Right lobe of liver (tissue), 6 donors: ENCODE data around the gene KATNA1. TPM values are rescaled to one million over a fixed set of nuclear protein-coding genes. Genes with fewer than 3 reads are reported as not detected.

ENCODE experiments used
- ATAC-seq, 4 donors: fragments of 200-7000 bp; cut with Tn5 transposase; one replicate each; pipeline ENCODE4 v1.9.1; 2020; ENCODE audit warnings: mild to moderate bottlenecking in 4 of 4, moderate library complexity in 4 of 4
- DNase-seq, 3 donors: peaks; one replicate each; pipeline ENCODE4 v3.0.0-alpha.2; 2020
- H3K27ac ChIP-seq, 3 donors: fragments of 200-600 bp; one replicate each; pipeline ENCODE4 v1.8.0; 2022
- H3K27me3 ChIP-seq, 2 donors: fragments of 200-600 bp; one replicate each; pipeline ENCODE4 v1.8.0; 2022
- H3K36me3 ChIP-seq, 4 donors: fragments of 200-600 bp; sonication (generic) in 1 of 4; one replicate each; pipeline versions ENCODE4 v1.5.1 to v1.8.0; 2017 to 2022; ENCODE audit warnings: control low read depth in 1 of 4
- H3K4me1 ChIP-seq, 4 donors: fragments of 200-600 bp; sonication (generic) in 1 of 4; one replicate each; pipeline versions ENCODE4 v1.5.1 to v1.8.0; 2017 to 2022; ENCODE audit warnings: control low read depth in 1 of 4
- H3K4me3 ChIP-seq, 3 donors: fragments of 200-600 bp; one replicate each; pipeline ENCODE4 v1.8.0; 2022
- H3K9me3 ChIP-seq, 4 donors: fragments of 200-600 bp; sonication (generic) in 1 of 4; one replicate each; pipeline versions ENCODE4 v1.5.1 to v1.8.0; 2017 to 2022; ENCODE audit warnings: control low read depth in 1 of 4
- POLR2A ChIP-seq: fragments of 450-650 bp; IDR thresholded peaks from one replicate; pipeline ENCODE4 v1.6.1; 2017; ENCODE audit warnings: antibody characterized with exemption, mild to moderate bottlenecking
- WGBS: methylation state at CpG from one replicate; pipeline ENCODE4 v1.1.6; 2018; ENCODE audit warnings: low coverage, low lambda C conversion rate; ENCODE audit not compliant: insufficient coverage; ENCODE audit errors: missing lambda C conversion rate; 5-methylcytosine and 5-hydroxymethylcytosine counted together
- intact Hi-C, 2 donors: fragments of 100-400 bp; cut with DNase I; formaldehyde crosslinking; loops; one replicate each; pipeline versions ENCODE4 v1.11.2 to v1.14.1; 2022
- total RNA-seq, 6 experiments: library from RNA; depleted of rRNA in 2 of 6; stranded (reverse); fragments of >200 nt in 2 of 6; fragmentation: NEBNext Ultra II Directional in 3 of 6; extraction: Animal tissue kit (Norgen Biotek cat#: 25700) in 3 of 6; gene quantifications; one replicate each; pipeline versions ENCODE4 v1.1.0 to v1.2.4, GENCODE V29; 2016 to 2023
- TF ChIP-seq, protein P1 (sequence below), 4 donors: fragments of 200-600 bp in 3 of 4; fragments of 450-650 bp in 1 of 4; IDR thresholded peaks; one replicate each; pipeline versions ENCODE4 v1.5.1 to v1.8.0; 2016 to 2022; ENCODE audit warnings: antibody characterized with exemption in 4 of 4, mild to moderate bottlenecking in 2 of 4
- donor health status: DM: no; HTN: yes; CAD: no.
- donor health status: DM: no; HTN: no; CAD: no.
- donor health status: DM: no; HTN: no; CAD: no.
- donor health status: DM: no; HTN: yes; CAD: no.
- donor health status: DM: no; HTN: yes; CAD: no.

Gene KATNA1
- total RNA-seq, 6 experiments from 2014 or later, result 3.5 to 6.9 (median 5.7) TPM

DNA sequence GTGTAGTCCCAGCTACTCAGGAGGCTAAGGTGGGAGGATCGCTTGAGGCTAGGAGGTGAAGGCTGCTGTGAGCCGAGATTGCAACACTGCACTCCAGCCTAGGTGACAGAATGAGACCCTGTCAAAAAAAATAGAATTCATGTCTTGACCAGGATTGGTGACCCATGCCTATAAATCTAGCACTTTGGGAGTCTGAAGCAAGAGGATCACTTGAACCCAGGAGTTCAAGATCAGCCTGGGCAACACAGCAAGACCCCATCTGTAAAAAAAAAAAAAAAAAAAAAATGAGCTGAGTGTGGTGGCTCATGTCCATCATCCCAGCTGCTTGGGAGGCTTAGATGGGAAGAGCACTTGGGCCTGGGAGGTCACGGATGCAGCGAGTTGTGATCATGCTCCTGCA, 48.0 kb downstream of the KATNA1 start:
- intact Hi-C loops, result no loop called here
- DNase-seq, result no peak
- Histone ChIP-seq H3K36me3 (peaks cover 0 to 18% (median 8%) of the 10 kb centered on the region in 4 donors), H3K27me3 (no peaks in the 10 kb centered on the region), H3K9me3 (no peaks in the 10 kb centered on the region), H3K27ac (no peak overlapping the region), H3K4me1 (no peaks in the 10 kb centered on the region), H3K4me3 (no peak overlapping the region)
- WGBS, result 100% methylated on average over 4 of the region's 4 CpGs
- TF ChIP-seq POLR2A, result no peak
- TF ChIP-seq, protein P1, sequence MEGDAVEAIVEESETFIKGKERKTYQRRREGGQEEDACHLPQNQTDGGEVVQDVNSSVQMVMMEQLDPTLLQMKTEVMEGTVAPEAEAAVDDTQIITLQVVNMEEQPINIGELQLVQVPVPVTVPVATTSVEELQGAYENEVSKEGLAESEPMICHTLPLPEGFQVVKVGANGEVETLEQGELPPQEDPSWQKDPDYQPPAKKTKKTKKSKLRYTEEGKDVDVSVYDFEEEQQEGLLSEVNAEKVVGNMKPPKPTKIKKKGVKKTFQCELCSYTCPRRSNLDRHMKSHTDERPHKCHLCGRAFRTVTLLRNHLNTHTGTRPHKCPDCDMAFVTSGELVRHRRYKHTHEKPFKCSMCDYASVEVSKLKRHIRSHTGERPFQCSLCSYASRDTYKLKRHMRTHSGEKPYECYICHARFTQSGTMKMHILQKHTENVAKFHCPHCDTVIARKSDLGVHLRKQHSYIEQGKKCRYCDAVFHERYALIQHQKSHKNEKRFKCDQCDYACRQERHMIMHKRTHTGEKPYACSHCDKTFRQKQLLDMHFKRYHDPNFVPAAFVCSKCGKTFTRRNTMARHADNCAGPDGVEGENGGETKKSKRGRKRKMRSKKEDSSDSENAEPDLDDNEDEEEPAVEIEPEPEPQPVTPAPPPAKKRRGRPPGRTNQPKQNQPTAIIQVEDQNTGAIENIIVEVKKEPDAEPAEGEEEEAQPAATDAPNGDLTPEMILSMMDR (IDR thresholded peaks at IDR 0.05), result no peak
- ATAC-seq, result no peak

GRCh38 chr6:149593408-149593807, 55.1 kb downstream of the KATNA1 start:
- TF ChIP-seq, protein P1 (IDR thresholded peaks at IDR 0.05), result no peak
- TF ChIP-seq POLR2A, result no peak
- Histone ChIP-seq H3K27me3 (no peaks in the 10 kb centered on the region), H3K27ac (no peak overlapping the region), H3K4me1 (peaks cover 0 to 8% (median 0%) of the 10 kb centered on the region in 4 donors), H3K9me3 (no peaks in the 10 kb centered on the region), H3K4me3 (no peak overlapping the region), H3K36me3 (peaks cover 6 to 44% (median 12%) of the 10 kb centered on the region in 4 donors)
- DNase-seq (no peak), ATAC-seq (no peak)
- intact Hi-C loops, result no loop called here
- WGBS, result 89% methylated on average over 1 of the region's 1 CpG

DNA sequence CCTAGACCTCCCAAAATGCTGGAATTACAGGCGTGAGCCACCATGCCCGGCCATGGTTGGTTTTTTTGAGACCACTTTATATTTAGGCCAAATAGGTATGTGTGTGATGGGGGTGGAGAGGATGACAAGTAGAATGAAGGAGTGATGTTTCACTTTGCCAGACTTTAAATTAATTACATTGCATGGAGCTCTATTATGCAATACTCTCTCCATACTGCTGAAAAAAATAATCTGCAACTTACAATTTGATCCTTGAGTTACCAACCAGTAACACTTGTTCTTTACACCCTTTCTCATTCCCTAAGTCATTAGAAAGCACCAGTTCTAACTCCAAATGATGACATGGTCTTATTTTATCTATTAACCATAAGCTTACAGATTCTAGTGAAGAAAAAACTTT, 55.5 kb downstream of the KATNA1 start:
- H3K4me3 ChIP-seq, result no peak overlapping the region
- TF ChIP-seq, protein P1 (IDR thresholded peaks at IDR 0.05), result no peak
- TF ChIP-seq POLR2A, result no peak
- H3K27ac ChIP-seq, result no peak overlapping the region
- no peaks in the 10 kb centered on the region for H3K27me3 ChIP-seq
- ATAC-seq (no peak), DNase-seq (no peak)
- H3K9me3 ChIP-seq, result no peaks in the 10 kb centered on the region
- H3K4me1 ChIP-seq, result peaks cover 0 to 8% (median 0%) of the 10 kb centered on the region in 4 donors
- H3K36me3 ChIP-seq, result peaks cover 6 to 44% (median 12%) of the 10 kb centered on the region in 4 donors
- intact Hi-C loops, result no loop called here
- 90% methylated on average over 2 of the region's 2 CpGs for WGBS

GRCh38 chr6:149586149-149586548, 62.4 kb downstream of the KATNA1 start:
- no peak for ATAC-seq
- H3K4me1 ChIP-seq, result peaks cover 0 to 8% (median 0%) of the 10 kb centered on the region in 4 donors
- H3K9me3 ChIP-seq, result no peaks in the 10 kb centered on the region
- DNase-seq, result no peak
- intact Hi-C loops, result no loop called here
- TF ChIP-seq, protein P1 (IDR thresholded peaks at IDR 0.05), result no peak
- no peak for TF ChIP-seq POLR2A
- no peak overlapping the region for H3K4me3 ChIP-seq
- H3K27me3 ChIP-seq, result no peaks in the 10 kb centered on the region
- WGBS, result 93% methylated on average over 2 of the region's 2 CpGs
- no peak overlapping the region for H3K27ac ChIP-seq
- peaks cover 0 to 17% (median 0%) of the 10 kb centered on the region in 4 donors for H3K36me3 ChIP-seq

GRCh38 chr6:149581349-149581748, 67.2 kb downstream of the KATNA1 start:
- Histone ChIP-seq H3K4me3 (no peak overlapping the region), H3K27me3 (no peaks in the 10 kb centered on the region), H3K4me1 (no peaks in the 10 kb centered on the region), H3K36me3 (peaks cover 0 to 19% (median 0%) of the 10 kb centered on the region in 4 donors), H3K9me3 (no peaks in the 10 kb centered on the region), H3K27ac (no peak overlapping the region)
- WGBS, result 100% methylated on average over 3 of the region's 5 CpGs
- DNase-seq (no peak), ATAC-seq (no peak)
- intact Hi-C loops, result no loop called here
- TF ChIP-seq POLR2A, result no peak
- TF ChIP-seq, protein P1 (IDR thresholded peaks at IDR 0.05), result no peak
